Forelimb muscle (tissue), 1 donor: ENCODE measurements around the gene YWHAH. TPM values are rescaled to one million over a fixed set of nuclear protein-coding genes. Genes with fewer than 3 reads are reported as not detected.
"Not testable (repeated sequence)": the region's sequence is repeated elsewhere in the genome, so short reads cannot be mapped to it uniquely, and the experiment has no call there.

ENCODE experiments used
- DNase-seq: peaks from one replicate; pipeline ENCODE4 v3.0.0-alpha.2; 2013; ENCODE audit warnings: low read depth
- polyA plus RNA-seq: library from polyadenylated mRNA; unstranded; fragments of 120-200 nt; gene quantifications from one replicate; pipeline ENCODE4 v1.2.1, GENCODE V29; 2013; ENCODE audit not compliant: insufficient read length

The YWHAH gene
- polyA plus RNA-seq, 1 donor = 88.6 TPM

DNA sequence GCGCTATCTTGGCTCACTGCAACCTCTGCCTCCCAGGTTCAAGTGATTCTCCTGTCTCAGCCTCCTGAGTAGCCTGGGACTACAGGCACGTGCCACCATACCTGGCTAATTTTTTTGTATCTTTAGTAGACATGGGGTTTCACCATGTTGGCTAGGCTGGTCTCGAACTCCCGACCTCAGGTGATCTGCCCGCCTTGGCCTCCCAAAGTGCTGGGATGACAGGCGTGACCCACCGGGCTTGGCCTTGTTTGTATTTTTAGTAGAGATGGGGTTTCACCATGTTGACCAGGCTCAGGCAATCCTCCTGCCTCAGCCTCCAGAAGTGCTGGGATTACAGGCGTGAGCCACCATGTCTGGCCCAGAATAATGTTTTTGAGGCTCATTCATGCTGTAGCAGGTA is 37.6 kb downstream of the YWHAH start:
- DNase-seq = not testable (repeated sequence)

DNA sequence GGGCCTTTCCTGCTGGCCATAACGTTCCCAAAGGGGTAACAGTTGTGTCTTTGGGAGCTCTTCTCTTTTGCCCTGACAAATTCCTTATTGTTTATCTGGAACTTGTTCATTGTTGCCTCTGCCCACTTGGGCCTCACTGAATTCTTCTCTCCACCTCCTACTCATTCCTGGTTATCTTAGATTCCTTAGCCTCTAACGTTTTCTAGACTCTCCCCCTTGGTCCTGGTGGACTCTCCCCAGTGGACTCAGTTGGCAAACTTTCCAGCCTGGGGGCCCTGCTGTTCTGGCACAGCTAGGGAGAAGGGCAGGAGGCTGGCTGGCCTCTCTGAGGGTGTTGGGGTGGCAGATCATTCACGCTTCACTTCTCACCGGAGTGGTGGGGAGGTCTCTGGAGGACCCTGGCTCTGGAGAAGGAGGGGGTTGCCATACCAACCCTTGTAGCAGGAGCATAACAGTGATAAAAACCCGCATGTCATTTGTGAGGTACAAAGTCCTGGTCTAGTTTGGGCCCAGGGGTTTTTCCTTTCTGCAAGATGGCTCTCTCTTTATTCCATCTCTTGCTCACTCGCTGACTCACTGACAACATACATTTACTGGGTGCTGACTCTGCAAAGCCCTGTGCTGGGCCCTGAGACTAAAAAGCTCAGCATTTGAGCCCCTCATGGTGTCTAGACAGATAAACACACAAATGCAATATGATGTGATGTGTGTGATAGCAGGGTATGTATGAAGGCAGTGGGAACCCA is 39.7 kb downstream of the YWHAH start:
- no peak for DNase-seq

DNA sequence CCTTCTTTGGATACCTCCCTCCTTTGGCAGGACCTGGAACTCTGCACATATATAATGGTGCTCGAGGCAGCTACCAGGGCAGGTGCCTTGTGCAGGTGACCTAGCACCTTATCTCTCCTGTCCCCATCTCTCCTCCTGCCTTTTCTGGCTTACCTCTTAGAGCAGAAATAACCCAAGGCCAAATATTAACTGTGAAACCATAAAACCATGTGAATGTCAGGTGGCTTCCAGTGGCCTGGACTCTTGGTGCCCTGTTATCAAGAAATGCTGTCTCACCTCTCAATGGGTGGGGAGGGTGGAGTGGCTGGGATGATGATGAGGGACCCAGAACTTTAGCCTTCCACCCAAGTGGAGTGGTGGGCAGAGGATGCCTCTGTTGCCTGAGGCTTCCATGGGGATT is 42.9 kb downstream of the YWHAH start:
- DNase-seq = no peak

DNA sequence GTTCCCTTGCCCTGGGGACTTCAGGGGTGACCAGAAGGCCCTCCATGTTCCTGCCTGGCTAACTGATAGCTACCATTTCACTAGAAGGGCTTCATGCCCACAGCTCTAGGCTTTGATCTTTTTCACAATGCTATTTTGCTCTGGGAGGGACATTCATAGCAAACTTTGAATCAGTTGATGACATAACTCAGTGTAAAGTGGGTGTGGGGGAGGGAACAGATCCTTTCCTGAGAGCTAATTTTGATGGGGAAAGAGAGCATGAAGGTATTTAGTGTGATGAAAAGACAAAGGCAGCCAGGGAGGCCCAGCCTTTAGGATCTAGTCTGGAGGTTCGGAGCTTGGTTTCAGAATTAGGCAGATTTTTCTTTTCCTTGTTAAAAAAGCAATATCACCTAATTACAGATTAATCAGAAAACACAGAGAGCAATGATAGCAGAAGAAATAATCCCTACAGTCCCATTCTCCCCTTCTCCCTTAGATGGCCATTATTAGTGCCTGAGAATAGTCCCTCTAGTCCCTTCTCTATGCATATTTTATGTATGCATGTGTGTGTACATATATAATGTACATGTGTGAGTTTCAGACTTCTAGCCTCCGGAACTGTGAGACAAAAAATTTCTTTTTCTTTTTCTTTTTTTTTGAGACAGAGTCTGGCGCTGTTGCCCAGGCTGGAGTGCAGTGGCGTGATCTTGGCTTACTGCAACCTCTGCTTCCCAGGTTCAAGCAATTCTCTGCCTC is 46.9 kb downstream of the YWHAH start:
- no peak for DNase-seq

DNA sequence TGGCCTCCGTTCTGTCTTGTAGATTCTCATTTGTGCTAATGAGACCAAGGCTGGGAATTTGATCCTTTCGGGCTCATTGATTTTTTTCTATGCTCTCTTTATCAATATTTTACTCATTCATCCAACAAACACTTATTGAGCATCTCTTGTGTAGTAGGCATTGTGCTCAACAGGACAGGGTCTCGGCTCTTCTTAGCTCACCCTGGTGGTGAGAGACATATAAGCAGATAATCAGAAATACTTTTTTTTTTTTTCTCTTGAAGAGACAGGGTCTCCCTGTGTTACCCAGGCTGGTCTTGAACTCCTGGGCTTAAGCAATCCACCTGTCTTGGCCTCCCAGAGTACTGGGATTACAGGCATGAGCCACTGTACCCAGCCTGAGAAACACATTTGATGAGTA is 50.7 kb downstream of the YWHAH start:
- no peak for DNase-seq

DNA sequence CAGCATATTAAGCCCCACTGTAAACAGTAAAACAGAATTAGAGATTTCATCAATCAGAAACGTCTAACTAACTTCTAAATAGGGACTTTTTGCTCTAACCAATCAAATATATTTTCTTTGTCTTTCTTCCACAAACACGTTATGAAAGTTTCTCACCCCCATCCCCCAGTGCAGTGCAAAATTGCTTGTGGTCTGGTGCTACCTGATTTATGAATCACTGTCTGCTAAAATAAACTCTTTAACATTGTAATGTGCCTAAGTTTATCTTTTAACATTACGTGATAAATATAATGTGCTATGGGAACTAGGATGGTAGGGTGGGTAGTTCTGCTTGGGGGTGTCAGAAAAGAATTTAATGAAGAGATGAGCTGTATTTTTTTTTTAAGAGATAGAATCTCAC is 51.5 kb downstream of the YWHAH start:
- DNase-seq = no peak

DNA sequence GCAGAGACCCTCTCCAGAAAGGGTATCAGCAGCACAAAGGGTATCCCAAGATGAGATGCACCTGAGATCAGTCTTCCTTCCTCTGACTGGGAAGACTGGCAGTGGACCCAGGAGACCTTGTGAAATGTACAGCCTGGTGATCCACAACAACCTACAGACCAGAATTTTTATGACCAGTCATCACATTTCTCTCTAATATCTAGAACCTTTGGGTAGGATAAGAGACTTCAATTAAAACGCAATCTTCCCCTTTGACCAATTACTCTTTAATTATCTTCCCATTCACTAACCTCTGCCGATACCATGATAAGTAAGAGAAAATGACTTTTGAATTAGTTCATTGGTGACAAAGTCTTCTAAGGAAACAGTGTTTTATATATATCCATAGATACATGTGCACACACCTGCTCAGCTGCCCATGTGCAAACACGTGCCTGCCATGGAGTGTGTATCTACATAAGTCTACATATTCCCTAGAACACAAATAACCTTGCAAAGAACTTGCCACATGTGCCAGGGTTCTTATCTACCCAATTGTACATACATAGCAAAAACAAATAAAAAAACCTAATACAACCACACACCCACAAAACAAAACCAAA is 54.5 kb downstream of the YWHAH start:
- DNase-seq = no peak

DNA sequence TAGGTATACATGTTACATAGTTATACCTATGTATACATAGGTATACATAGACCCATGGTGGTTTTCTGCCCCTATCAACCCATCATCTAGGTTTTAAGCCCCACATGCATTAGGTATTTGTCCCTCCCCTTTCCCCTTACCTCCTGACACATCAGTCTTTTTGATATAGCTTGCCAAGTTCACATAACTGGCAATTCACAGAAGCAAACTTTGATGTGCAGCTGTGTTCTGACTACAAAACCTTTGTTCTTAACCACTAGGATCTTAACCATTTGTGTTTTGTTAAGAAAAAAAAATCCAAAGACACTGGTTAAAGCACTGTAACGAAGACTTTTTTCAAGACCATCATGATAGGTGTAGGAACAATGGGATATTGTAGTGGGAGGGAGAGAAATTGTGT is 55.8 kb downstream of the YWHAH start:
- DNase-seq = no peak

DNA sequence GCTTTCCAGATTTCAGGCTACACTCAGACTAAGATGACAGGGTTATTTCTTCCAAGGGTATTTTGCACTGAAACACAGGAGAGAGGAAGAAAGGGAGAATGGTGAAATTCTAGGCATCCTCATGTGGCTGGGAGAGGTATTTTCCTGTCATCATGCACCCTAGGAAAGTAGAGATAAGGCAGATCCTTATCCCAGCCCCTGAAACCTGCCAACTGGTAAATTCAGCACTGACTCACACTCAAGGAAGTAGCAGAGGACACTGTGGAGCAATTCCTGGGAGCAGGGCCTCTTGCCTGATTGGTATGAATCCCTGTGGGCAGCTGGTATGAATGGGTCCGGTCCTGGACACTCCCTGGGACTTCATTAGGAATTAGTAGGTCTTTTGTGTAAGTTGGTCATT is 61.1 kb downstream of the YWHAH start:
- DNase-seq = no peak

Other genes with a start within 250 kb of the YWHAH start
- gene PRR14L, start 194.4 kb upstream of the YWHAH start, polyA plus RNA-seq = 14.6 TPM
- 6.8 TPM for gene DEPDC5, start 190.5 kb upstream of the YWHAH start, polyA plus RNA-seq
- 1.2 TPM for gene SLC5A1, start 98.7 kb downstream of the YWHAH start, polyA plus RNA-seq
- gene C22orf42, start 214.8 kb downstream of the YWHAH start, polyA plus RNA-seq = not detected